ENCODE data around the gene PARD3. TPM values are rescaled to one million over a fixed set of nuclear protein-coding genes. Genes with fewer than 3 reads are reported as not detected.

The PARD3 gene
- total RNA-seq, 1 donor from 2014 or later, result 35.4 TPM

GRCh38 chr10:34544400-34544799 lies 270.7 kb downstream of the PARD3 start:
- no peaks in the 10 kb centered on the region for H3K79me2 ChIP-seq (ENCODE audit: insufficient read depth, low read length)
- no peaks in the 10 kb centered on the region for H3K27me3 ChIP-seq (ENCODE audit: insufficient read depth, low read length)
- Mint-ChIP-seq H3K4me3 (ENCODE audit: unreplicated experiment) (no peak overlapping the region), H3K4me1 (ENCODE audit: low read depth, unreplicated experiment) (peaks cover 10% of the 10 kb centered on the region), H3K27me3 (ENCODE audit: low read depth, unreplicated experiment) (no peaks in the 10 kb centered on the region), H3K27ac (ENCODE audit: unreplicated experiment) (no peak overlapping the region), H3K9me3 (ENCODE audit: unreplicated experiment) (no peaks in the 10 kb centered on the region), H3K36me3 (ENCODE audit: low read depth, unreplicated experiment) (no peaks in the 10 kb centered on the region)
- H3K4me2 ChIP-seq (ENCODE audit: low read length), result no peak overlapping the region
- DNase-seq (ENCODE audit: low read depth) (no peak), FAIRE-seq (no peak)
- H3K27ac ChIP-seq (ENCODE audit: low read depth, low read length), result no peak overlapping the region
- no peak overlapping the region for H3K9ac ChIP-seq (ENCODE audit: low read length)
- no peaks in the 10 kb centered on the region for H3K36me3 ChIP-seq (ENCODE audit: insufficient read depth, low read length)
- H2AFZ ChIP-seq (ENCODE audit: low read depth, low read length), result no peak overlapping the region
- H3K9me3 ChIP-seq (ENCODE audit: insufficient read depth, low read depth, low read length), result no peaks in the 10 kb centered on the region
- H3K4me3 ChIP-seq (ENCODE audit: insufficient read depth, low read depth, low read length), result no peak overlapping the region
- no peaks in the 10 kb centered on the region for H3K4me1 ChIP-seq (ENCODE audit: insufficient read depth, low read length)
- H4K20me1 ChIP-seq (ENCODE audit: insufficient read depth, low read length), result no peaks in the 10 kb centered on the region
- TF ChIP-seq EZH2 (IDR thresholded peaks at IDR 0.05; ENCODE audit: insufficient read depth, low read length), result no peak
- TF ChIP-seq, protein P1, sequence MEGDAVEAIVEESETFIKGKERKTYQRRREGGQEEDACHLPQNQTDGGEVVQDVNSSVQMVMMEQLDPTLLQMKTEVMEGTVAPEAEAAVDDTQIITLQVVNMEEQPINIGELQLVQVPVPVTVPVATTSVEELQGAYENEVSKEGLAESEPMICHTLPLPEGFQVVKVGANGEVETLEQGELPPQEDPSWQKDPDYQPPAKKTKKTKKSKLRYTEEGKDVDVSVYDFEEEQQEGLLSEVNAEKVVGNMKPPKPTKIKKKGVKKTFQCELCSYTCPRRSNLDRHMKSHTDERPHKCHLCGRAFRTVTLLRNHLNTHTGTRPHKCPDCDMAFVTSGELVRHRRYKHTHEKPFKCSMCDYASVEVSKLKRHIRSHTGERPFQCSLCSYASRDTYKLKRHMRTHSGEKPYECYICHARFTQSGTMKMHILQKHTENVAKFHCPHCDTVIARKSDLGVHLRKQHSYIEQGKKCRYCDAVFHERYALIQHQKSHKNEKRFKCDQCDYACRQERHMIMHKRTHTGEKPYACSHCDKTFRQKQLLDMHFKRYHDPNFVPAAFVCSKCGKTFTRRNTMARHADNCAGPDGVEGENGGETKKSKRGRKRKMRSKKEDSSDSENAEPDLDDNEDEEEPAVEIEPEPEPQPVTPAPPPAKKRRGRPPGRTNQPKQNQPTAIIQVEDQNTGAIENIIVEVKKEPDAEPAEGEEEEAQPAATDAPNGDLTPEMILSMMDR (IDR thresholded peaks at IDR 0.05; ENCODE audit: insufficient read depth, low read depth, low read length), result no peak

DNA sequence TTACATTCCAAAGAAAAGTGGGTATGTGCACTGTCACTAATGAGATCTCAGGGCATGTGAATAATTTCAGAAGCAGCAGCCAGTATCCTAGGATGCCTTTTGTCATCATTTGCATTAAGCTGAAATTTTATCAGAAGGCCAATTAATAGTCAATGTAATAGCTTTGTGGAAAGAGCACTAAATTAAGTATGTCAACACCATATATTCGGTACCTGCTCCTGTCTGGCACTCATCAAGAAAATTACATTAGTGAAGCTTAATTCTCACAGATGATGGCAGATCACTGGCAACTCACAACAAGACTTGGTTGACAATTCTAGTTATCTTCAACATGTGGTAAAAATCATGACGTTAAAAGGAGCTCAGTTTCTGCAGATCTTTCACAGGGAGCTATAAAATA lies 271.4 kb downstream of the PARD3 start:
- Mint-ChIP-seq H3K27me3 (ENCODE audit: low read depth, unreplicated experiment) (no peaks in the 10 kb centered on the region), H3K27ac (ENCODE audit: unreplicated experiment) (no peak overlapping the region), H3K4me1 (ENCODE audit: low read depth, unreplicated experiment) (peaks cover 8% of the 10 kb centered on the region), H3K9me3 (ENCODE audit: unreplicated experiment) (no peaks in the 10 kb centered on the region), H3K36me3 (ENCODE audit: low read depth, unreplicated experiment) (no peaks in the 10 kb centered on the region), H3K4me3 (ENCODE audit: unreplicated experiment) (no peak overlapping the region)
- Histone ChIP-seq H3K4me2 (ENCODE audit: low read length) (no peak overlapping the region), H3K27ac (ENCODE audit: low read depth, low read length) (no peak overlapping the region), H3K9ac (ENCODE audit: low read length) (no peak overlapping the region), H3K27me3 (ENCODE audit: insufficient read depth, low read length) (no peaks in the 10 kb centered on the region), H3K4me3 (ENCODE audit: insufficient read depth, low read depth, low read length) (no peak overlapping the region), H2AFZ (ENCODE audit: low read depth, low read length) (no peak overlapping the region), H4K20me1 (ENCODE audit: insufficient read depth, low read length) (no peaks in the 10 kb centered on the region), H3K9me3 (ENCODE audit: insufficient read depth, low read depth, low read length) (no peaks in the 10 kb centered on the region), H3K36me3 (ENCODE audit: insufficient read depth, low read length) (no peaks in the 10 kb centered on the region), H3K79me2 (ENCODE audit: insufficient read depth, low read length) (no peaks in the 10 kb centered on the region), H3K4me1 (ENCODE audit: insufficient read depth, low read length) (peaks cover under 1% of the 10 kb centered on the region)
- no peak for DNase-seq (ENCODE audit: low read depth)
- FAIRE-seq, result no peak
- TF ChIP-seq EZH2 (IDR thresholded peaks at IDR 0.05; ENCODE audit: insufficient read depth, low read length), result no peak
- TF ChIP-seq, protein P1 (IDR thresholded peaks at IDR 0.05; ENCODE audit: insufficient read depth, low read depth, low read length), result no peak

GRCh38 chr10:34540492-34540891 lies 274.6 kb downstream of the PARD3 start:
- no peaks in the 10 kb centered on the region for H4K20me1 ChIP-seq (ENCODE audit: insufficient read depth, low read length)
- no peak overlapping the region for H3K27ac ChIP-seq (ENCODE audit: low read depth, low read length)
- H3K4me1 ChIP-seq (ENCODE audit: insufficient read depth, low read length), result peaks cover 7% of the 10 kb centered on the region
- H3K4me3 ChIP-seq (ENCODE audit: insufficient read depth, low read depth, low read length), result no peak overlapping the region
- Mint-ChIP-seq H3K4me3 (ENCODE audit: unreplicated experiment) (no peak overlapping the region), H3K9me3 (ENCODE audit: unreplicated experiment) (no peaks in the 10 kb centered on the region), H3K36me3 (ENCODE audit: low read depth, unreplicated experiment) (no peaks in the 10 kb centered on the region), H3K27ac (ENCODE audit: unreplicated experiment) (no peak overlapping the region), H3K4me1 (ENCODE audit: low read depth, unreplicated experiment) (peaks cover 21% of the 10 kb centered on the region), H3K27me3 (ENCODE audit: low read depth, unreplicated experiment) (no peaks in the 10 kb centered on the region)
- no peak overlapping the region for H3K9ac ChIP-seq (ENCODE audit: low read length)
- no peaks in the 10 kb centered on the region for H3K79me2 ChIP-seq (ENCODE audit: insufficient read depth, low read length)
- no peak overlapping the region for H2AFZ ChIP-seq (ENCODE audit: low read depth, low read length)
- H3K36me3 ChIP-seq (ENCODE audit: insufficient read depth, low read length), result no peaks in the 10 kb centered on the region
- no peak for TF ChIP-seq EZH2 (IDR thresholded peaks at IDR 0.05; ENCODE audit: insufficient read depth, low read length)
- TF ChIP-seq, protein P1 (IDR thresholded peaks at IDR 0.05; ENCODE audit: insufficient read depth, low read depth, low read length), result no peak
- no peaks in the 10 kb centered on the region for H3K27me3 ChIP-seq (ENCODE audit: insufficient read depth, low read length)
- no peak overlapping the region for H3K4me2 ChIP-seq (ENCODE audit: low read length)
- FAIRE-seq, result no peak
- DNase-seq (ENCODE audit: low read depth), result no peak
- no peaks in the 10 kb centered on the region for H3K9me3 ChIP-seq (ENCODE audit: insufficient read depth, low read depth, low read length)

Data from astrocyte (in vitro differentiated cells and primary cell).